IMR-90 (cell line): ENCODE results near the gene UCK2. TPM values are rescaled to one million over a fixed set of nuclear protein-coding genes. Genes with fewer than 3 reads are reported as not detected.
A peak's percentile ranks its signal among the peaks of the same experiment; 100 is the strongest.

ENCODE experiments used
- ATAC-seq: fragments of 200-7000 bp; cut with Tn5 transposase; 2 replicates; pipeline ENCODE4 v1.9.1; 2020; ENCODE audit warnings: low read depth, mild to moderate bottlenecking, moderate library complexity
- BruUV-seq: library from RNA; stranded (reverse); fragments of 400-500 nt; replicated peaks from 2 replicates; lab custom pipeline; 2021; lab: Mats Ljungman, UMichigan
- CTCF ChIA-PET: fragments of 300-600 bp; formaldehyde crosslinking; extraction: SDS; loops from one replicate; lab custom pipeline; 2021; ENCODE audit warnings: antibody characterized with exemption; lab: Yijun Ruan, JAX
- POLR2A ChIA-PET: fragments of 300-600 bp; sonication (Branson Sonifier 250); formaldehyde crosslinking; loops from one replicate; lab custom pipeline; 2022; ENCODE audit warnings: antibody characterized with exemption; ENCODE audit not compliant: unreplicated experiment; lab: Charles Lee
- DNase-seq: peaks from one replicate; pipeline ENCODE4 v3.0.0; 2013
- H2AFZ ChIP-seq: replicated peaks from 2 replicates; pipeline ENCODE3; 2013; ENCODE audit warnings: low read length, mild to moderate bottlenecking; ENCODE audit not compliant: poor library complexity
- H2AK5ac ChIP-seq: 2 replicates; pipeline ENCODE4 v1.6.1; 2013; ENCODE audit warnings: low read depth, low read length, inconsistent platforms
- H2AK9ac ChIP-seq: replicated peaks from 2 replicates; pipeline ENCODE3; 2013; ENCODE audit warnings: mild to moderate bottlenecking, low read depth, low read length, moderate library complexity; ENCODE audit not compliant: poor library complexity
- H2BK120ac ChIP-seq: 2 replicates; pipeline ENCODE4 v1.6.1; 2013; ENCODE audit warnings: low read depth, low read length, inconsistent platforms
- H2BK15ac ChIP-seq: 3 replicates; pipeline ENCODE4 v1.6.1; 2013; ENCODE audit warnings: low read depth, low read length, inconsistent platforms
- H2BK20ac ChIP-seq: 2 replicates; pipeline ENCODE4 v1.6.1; 2013; ENCODE audit warnings: low read depth, mild to moderate bottlenecking, inconsistent platforms, low read length, moderate library complexity
- H2BK5ac ChIP-seq: 2 replicates; pipeline ENCODE4 v1.6.1; 2013; ENCODE audit warnings: mild to moderate bottlenecking, low read depth, low read length, inconsistent platforms; ENCODE audit not compliant: poor library complexity, severe bottlenecking
- H3K14ac ChIP-seq: replicated peaks from 2 replicates; pipeline ENCODE4 v1.6.1; 2013; ENCODE audit warnings: low read depth, low read length, inconsistent platforms
- H3K18ac ChIP-seq: 2 replicates; pipeline ENCODE4 v1.6.1; 2013; ENCODE audit warnings: low read depth, low read length, control low read depth
- H3K23ac ChIP-seq: 2 replicates; pipeline ENCODE4 v1.6.1; 2013; ENCODE audit warnings: low read depth, low read length, inconsistent platforms
- H3K27ac ChIP-seq: 2 replicates; pipeline ENCODE4 v1.5.1; 2013; ENCODE audit warnings: mild to moderate bottlenecking, control low read depth, low read length; ENCODE audit not compliant: insufficient read depth
- H3K27me3 ChIP-seq: 2 replicates; pipeline ENCODE4 v1.6.1; 2013; ENCODE audit warnings: low read length; ENCODE audit not compliant: control insufficient read depth, insufficient read depth
- H3K36me3 ChIP-seq: 2 replicates; pipeline ENCODE4 v1.6.1; 2013; ENCODE audit warnings: low read length, mixed read lengths; ENCODE audit not compliant: control insufficient read depth, insufficient read depth
- H3K4ac ChIP-seq: 2 replicates; pipeline ENCODE4 v1.6.1; 2013; ENCODE audit warnings: low read depth, low read length, inconsistent platforms
- H3K4me1 ChIP-seq: 2 replicates; pipeline ENCODE4 v1.6.1; 2013; ENCODE audit warnings: low read length, mixed read lengths; ENCODE audit not compliant: control insufficient read depth, insufficient read depth
- H3K4me2 ChIP-seq: 2 replicates; pipeline ENCODE4 v1.6.1; 2013; ENCODE audit warnings: low read depth, mild to moderate bottlenecking, control low read depth, low read length, moderate library complexity
- H3K4me3 ChIP-seq: 2 replicates; pipeline ENCODE4 v1.5.1; 2013; ENCODE audit warnings: low read depth, mild to moderate bottlenecking, control low read depth, low read length, moderate library complexity; ENCODE audit not compliant: insufficient read depth
- H3K56ac ChIP-seq: 2 replicates; pipeline ENCODE4 v1.6.1; 2013; ENCODE audit warnings: low read length, inconsistent platforms; ENCODE audit not compliant: insufficient read depth; ENCODE audit errors: extremely low read depth
- H3K79me1 ChIP-seq, 2 experiments: 2 replicates each; pipeline ENCODE4 v1.6.1; 2013; ENCODE audit warnings: low read length in 2 of 2, inconsistent platforms in 1 of 2, low read depth in 1 of 2
- H3K9ac ChIP-seq: 2 replicates; pipeline ENCODE4 v1.6.1; 2013; ENCODE audit warnings: low read depth, low read length, control low read depth
- H3K9me1 ChIP-seq: 2 replicates; pipeline ENCODE4 v1.6.1; 2013; ENCODE audit warnings: low read length, inconsistent platforms; ENCODE audit not compliant: insufficient read depth
- H3K9me3 ChIP-seq: 2 replicates; pipeline ENCODE4 v1.6.1; 2013; ENCODE audit warnings: low read length; ENCODE audit not compliant: control insufficient read depth, insufficient read depth
- H4K20me1 ChIP-seq: 2 replicates; pipeline ENCODE4 v1.6.1; 2013; ENCODE audit warnings: low read length, inconsistent platforms; ENCODE audit not compliant: insufficient read depth
- H4K5ac ChIP-seq: 2 replicates; pipeline ENCODE4 v1.6.1; 2013; ENCODE audit warnings: mild to moderate bottlenecking, low read depth, low read length, control low read depth
- H4K8ac ChIP-seq, 2 experiments: 2 replicates each; pipeline ENCODE4 v1.6.1; 2013; ENCODE audit warnings: low read depth in 2 of 2, low read length in 2 of 2, control low read depth in 1 of 2, inconsistent platforms in 1 of 2
- H4K91ac ChIP-seq: 2 replicates; pipeline ENCODE4 v1.6.1; 2013; ENCODE audit warnings: low read depth, low read length, inconsistent platforms; ENCODE audit not compliant: insufficient read depth
- CEBPB ChIP-seq: IDR thresholded peaks from 2 replicates; pipeline ENCODE4 v1.6.1; 2012; ENCODE audit warnings: low read depth, low read length, improper control_type of control experiment
- POLR2A ChIP-seq: IDR thresholded peaks from 2 replicates; pipeline ENCODE4 v1.6.1; 2012; ENCODE audit warnings: mild to moderate bottlenecking, low read depth, low read length
- WGBS, 2 experiments: methylation state at CpG; one replicate each; pipeline versions ENCODE4 v1.1.5 to v1.1.7; 2013; ENCODE audit warnings: missing lambda C conversion rate in 2 of 2; ENCODE audit not compliant: insufficient read length in 1 of 2; ENCODE audit errors: extremely low coverage in 2 of 2; 5-methylcytosine and 5-hydroxymethylcytosine counted together
- dilution Hi-C: fragments of 300-500 bp; cut with HindIII; formaldehyde crosslinking; loops from one replicate; pipeline ENCODE4 v1.14.3; 2018; ENCODE audit warnings: low sequenced_read_pairs; ENCODE audit not compliant: unreplicated experiment
- in situ Hi-C: fragments of 300-500 bp; cut with MboI; formaldehyde crosslinking; loops from 3 replicates; pipeline ENCODE4 v1.14.3; 2019; ENCODE audit warnings: low sequenced_read_pairs, inconsistent platforms, mixed read lengths
- intact Hi-C: fragments of 100-400 bp; cut with micrococcal nuclease; formaldehyde crosslinking; loops from 2 replicates; pipeline ENCODE4 v1.10.0; 2022
- polyA plus RNA-seq, 3 experiments: library from polyadenylated mRNA; depleted of rRNA; stranded (reverse); fragments of >200 nt; gene quantifications; 2 replicates each; pipeline ENCODE4 v1.2.3, GENCODE V29; 2012; ENCODE audit warnings: low replicate concordance in 1 of 3
- total RNA-seq: library from RNA; depleted of rRNA; stranded (reverse); fragments of >200 nt; gene quantifications from 2 replicates; pipeline ENCODE4 v1.2.3, GENCODE V29; 2012

UCK2 gene
- total and polyA plus RNA-seq, 2 of the 4 experiments (the other 2 are of a cell fraction) = 83.0 to 87.8 TPM

DNA sequence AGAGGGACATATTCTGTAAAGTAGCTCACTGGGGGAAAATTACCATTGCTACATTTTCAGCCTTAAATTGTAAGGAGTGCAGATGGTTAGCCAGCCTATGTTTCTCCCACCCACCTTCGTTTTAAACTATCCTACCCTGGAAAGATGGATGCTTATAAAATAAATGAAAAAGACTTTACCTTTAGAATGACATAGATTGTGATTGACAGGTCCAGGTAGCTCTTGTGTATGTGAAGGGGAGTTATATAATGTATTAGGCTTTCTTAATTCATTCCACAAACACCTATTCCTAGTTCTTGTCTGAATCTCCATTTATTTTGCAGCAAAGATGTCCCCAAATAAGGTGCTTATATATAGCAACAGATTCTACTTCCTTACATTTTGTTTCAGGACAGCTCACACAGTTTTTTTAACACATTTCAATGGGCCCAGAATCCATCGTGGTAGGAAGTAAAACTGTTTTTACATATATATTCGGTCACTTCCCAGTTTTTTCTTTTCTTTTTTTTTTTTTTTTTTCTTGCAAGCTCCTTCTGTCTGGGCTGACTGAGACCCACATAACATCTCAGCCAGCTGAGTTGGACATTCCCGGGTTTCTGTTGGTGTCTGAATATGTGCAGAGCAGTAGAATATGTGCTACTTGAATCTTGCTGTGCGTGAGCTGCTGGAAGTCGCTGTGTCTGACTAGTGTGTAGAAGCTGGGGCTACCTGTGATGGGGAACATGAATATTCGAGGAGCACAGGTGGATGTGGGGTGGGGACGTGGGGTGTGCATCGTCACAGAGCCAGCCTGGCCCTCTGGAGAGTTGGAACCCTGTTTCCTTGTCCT is 27.8 kb downstream of the UCK2 start:
- 0 out of 2 replicates have a peak overlapping the region, but pooled peaks have one; percentile 58 for H3K18ac ChIP-seq
- H3K14ac ChIP-seq = no peak overlapping the region; the same call in 1 of the 2 replicates
- peaks cover 26% of the 10 kb centered on the region for H3K4me1 ChIP-seq
- no peak overlapping the region for H3K4me3 ChIP-seq
- no peak overlapping the region for H4K5ac ChIP-seq
- TF ChIP-seq CEBPB = no peak
- no peak for TF ChIP-seq POLR2A
- H4K8ac ChIP-seq = no peak overlapping the region
- peak overlapping the region; percentile 10; the same call in 1 of the 2 replicates for H2AK5ac ChIP-seq
- no CpG with 5 or more reads among the region's 9 CpGs for WGBS, 2 experiments
- peaks cover 36% of the 10 kb centered on the region for H3K9me1 ChIP-seq
- no peak overlapping the region for H3K9ac ChIP-seq
- H2BK120ac ChIP-seq = 0 out of 2 replicates have a peak overlapping the region, but pooled peaks have one; percentile 2
- DNase-seq (no peak), ATAC-seq (no peak)
- dilution Hi-C loops (no loop called here), intact Hi-C loops (loop anchor here (2.0 kb wide), 1 partner anchor 44 kb away; no protein-coding TSS in a partner anchor), in situ Hi-C loops (no loop called here)
- H3K4ac ChIP-seq = peak overlapping the region; percentile 0; the same call in 1 of the 2 replicates
- H2BK5ac ChIP-seq = peak overlapping the region; percentile 28
- no peak overlapping the region for H3K4me2 ChIP-seq
- H2AK9ac ChIP-seq = no peak overlapping the region
- no peak overlapping the region for H3K23ac ChIP-seq
- BruUV-seq = no TSS peak
- peaks cover 34 to 85% of the 10 kb centered on the region in 2 experiments for H3K79me1 ChIP-seq
- no peaks in the 10 kb centered on the region for H3K27me3 ChIP-seq
- no peak overlapping the region for H3K27ac ChIP-seq
- no peak overlapping the region for H3K56ac ChIP-seq
- peaks cover 53% of the 10 kb centered on the region for H4K20me1 ChIP-seq
- H2BK15ac ChIP-seq = no peak overlapping the region
- H2AFZ ChIP-seq = no peak overlapping the region
- CTCF ChIA-PET = interaction anchor here (0.6 kb wide), 1 partner anchor 9 kb away, joined by 10 read pairs; no protein-coding TSS in a partner anchor
- POLR2A ChIA-PET = interaction anchor here (0.6 kb wide), 1 partner anchor 187 kb away, joined by 5 read pairs; no protein-coding TSS in a partner anchor
- no peaks in the 10 kb centered on the region for H3K9me3 ChIP-seq
- no peaks in the 10 kb centered on the region for H3K36me3 ChIP-seq
- no peak overlapping the region for H2BK20ac ChIP-seq
- no peak overlapping the region for H4K91ac ChIP-seq
